Superior temporal gyrus (tissue), 1 donor: Measurements from ENCODE around the gene BORA.
A peak's percentile ranks its signal among the peaks of the same experiment; 100 is the strongest.
"Not testable (repeated sequence)": the region's sequence is repeated elsewhere in the genome, so short reads cannot be mapped to it uniquely, and the experiment has no call there.

Experiments
- DNase-seq: peaks from one replicate; pipeline ENCODE4 v3.0.0-alpha.2; 2016; ENCODE audit errors: extremely low spot score

The BORA gene

DNA sequence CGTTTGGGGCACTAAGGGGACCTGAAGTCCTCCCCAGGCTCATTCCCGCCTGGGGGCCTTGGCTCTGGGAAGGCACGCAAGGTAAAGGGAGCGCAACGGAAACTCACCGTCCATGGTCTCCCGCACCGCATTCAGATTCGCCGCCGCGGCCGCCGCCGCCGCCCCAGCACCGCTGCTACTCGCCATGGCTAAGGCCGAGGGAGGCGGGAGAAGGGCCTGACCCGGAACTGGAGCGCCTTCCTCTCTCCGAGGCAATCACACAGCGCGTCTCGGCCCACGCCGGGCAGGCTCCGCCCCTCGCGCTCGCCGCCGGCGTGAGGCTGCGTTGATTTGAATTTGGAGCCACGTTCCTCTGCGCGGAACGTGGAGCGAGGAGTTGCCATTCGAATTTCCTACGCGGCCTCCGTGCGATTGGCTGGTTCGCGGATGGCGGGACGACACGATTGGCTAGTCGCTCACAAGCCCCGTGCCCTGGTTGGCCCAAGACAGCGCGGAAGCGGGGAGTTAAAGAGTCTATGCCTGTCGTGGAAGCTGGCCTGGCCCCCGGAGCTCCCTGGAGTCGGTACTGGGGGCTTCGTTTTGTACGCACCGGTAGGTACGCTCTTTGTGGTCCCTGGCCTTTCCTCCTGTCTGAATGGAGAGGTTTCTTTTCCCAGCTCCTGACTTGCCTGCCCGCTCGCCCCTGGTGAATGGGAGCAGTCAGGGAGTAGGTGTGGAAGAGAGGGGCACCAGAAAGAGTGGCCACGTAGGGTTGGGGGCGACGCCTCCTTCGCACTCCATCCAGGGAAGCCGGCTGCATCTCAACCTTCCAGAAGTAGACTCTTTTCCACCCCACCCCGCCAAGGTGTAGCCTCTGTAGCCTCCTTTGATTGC is at the start of gene BORA, which contains the start of gene MZT1:
Gene BORA (plus strand): TSS at position 507 of the 873 bp plus-strand sequence. CDS start 1,018 bp downstream, outside the sequence.
Gene MZT1 (minus strand): TSS at position 213 of the 873 bp plus-strand sequence. CDS start 27 bp downstream, at position 186.
- DNase-seq, result peak; percentile 95

DNA sequence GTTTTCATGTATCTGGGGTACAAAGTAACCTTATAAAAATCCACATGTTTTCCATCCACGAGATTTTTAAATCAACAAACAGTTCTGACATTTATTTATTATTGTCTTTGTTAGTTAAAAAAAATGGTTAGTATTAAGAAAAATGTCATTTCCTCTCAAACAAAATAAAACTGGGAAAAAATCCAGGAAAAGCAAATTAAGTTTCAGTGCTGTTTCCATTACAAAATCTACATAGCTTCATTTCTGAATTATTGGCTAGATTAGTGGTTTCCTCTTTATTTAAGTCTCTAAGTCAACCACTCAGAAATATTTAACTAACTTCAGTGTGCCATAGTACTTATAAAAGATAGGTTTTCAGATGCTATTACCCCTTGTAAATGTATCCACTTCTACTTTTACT is 49.4 kb upstream of the BORA start:
- no peak for DNase-seq

GRCh38 chr13:72680353-72680752 is 47.4 kb upstream of the BORA start:
- DNase-seq, result no peak

DNA sequence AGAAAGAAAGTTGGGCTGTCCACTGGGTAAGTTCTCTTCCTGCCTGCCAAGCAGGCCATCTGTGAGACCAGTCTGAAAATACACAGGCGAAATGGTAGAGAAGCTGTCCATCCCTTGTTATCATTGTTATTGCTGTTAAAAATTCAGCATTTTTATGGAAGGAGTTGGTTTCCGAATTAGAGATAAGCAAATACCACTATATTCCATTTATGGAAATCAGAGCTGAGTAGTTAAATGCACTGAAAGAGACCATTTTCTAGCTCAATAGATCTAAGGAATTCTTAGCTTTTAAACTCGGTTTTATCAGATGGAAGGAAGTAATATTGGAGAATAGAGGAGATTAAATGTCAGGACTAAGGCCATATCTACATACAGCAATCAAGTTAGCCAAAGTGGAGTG is 41.0 kb upstream of the BORA start:
- DNase-seq, result no peak

DNA sequence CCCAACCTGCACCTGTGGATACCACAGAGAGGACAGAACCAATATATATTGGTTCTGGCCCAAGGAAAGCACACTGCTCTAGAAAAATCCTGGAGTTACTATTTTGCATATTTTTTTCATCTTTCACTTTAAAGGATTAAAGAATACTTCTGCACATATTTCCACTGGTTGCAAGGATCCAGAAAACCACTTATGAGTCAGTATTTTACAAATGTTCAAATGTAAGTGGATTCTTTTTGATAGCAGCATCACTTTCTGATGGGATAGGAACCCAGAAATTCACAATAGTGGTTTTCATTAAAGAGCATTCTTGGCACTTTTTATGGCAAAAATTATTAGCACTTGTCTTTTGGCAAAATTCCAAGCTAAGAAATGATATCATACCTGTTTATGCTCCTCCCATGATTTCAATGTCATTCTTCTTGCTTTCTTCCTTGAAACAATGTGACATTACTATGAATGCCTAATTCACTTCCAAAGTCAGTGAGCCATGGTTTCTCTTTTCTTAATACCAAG is 38.5 kb upstream of the BORA start:
- DNase-seq, result no peak

- no peak for DNase-seq
These were observed 34.7 kb upstream of the BORA start for GRCh38 chr13:72692884-72693514.

DNA sequence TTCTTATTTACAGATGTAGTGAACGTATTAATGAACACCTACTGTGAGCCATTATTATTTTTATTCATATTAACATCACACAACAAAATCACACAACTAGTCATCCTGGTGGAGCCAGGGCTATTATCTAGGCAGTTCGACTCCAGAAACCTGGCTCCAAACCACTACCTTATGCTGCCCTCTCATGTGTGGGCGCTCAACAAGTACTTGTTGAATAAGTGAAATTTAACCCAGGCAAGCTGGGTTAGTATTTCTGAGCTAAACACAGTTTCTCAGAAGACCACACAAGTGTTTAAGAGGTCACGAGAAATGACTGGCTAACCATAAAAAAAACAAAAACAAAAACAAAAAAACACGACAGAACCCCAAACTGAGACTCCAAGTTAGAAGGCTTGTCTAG is 33.9 kb upstream of the BORA start:
- DNase-seq, result no peak

DNA sequence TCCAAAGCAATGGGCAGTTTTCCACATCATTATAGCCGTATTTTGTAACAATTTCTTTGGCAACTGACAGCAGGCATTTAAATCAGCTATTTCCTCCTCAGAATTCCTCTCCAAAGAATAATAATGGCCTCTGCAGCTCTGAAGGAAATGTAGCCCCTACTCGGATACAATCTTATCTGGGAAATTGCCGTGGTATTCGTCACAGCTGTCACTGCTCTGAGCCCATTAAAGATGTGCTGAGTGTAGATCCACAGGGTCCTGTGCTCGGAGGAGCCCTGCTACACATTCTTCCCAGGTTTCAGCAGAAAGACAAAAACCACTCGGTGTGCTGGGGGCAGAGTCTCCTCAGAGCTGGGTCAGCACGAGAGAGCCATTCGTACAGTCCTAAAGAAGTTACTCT is 33.4 kb upstream of the BORA start:
- DNase-seq, result no peak

- DNase-seq, result peak; percentile 53
These were observed 31.1 kb upstream of the BORA start for GRCh38 chr13:72696579-72696978.

GRCh38 chr13:72698164-72698563 is 29.6 kb upstream of the BORA start:
- no peak for DNase-seq

DNA sequence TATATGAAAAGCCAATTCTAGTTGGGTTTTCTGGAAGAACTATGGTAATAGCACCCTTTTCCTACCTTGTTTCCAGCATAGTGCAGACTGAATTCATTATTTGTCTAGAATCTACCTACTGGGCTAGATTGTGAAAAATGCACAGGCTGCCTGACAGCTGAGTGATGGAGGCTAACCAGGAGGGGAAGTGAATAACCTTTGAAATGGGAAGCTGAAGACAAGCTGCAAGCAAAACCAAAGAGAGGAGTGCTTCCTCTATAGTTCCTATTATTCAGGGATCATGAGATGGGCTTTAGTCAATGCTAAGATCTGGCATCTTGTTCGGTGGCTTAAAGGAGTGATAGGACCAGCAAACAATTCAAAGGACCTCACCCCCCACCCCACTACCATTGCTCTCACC is 27.2 kb upstream of the BORA start:
- DNase-seq, result no peak

- DNase-seq, result no peak
These were observed 10.9 kb upstream of the BORA start for GRCh38 chr13:72716776-72717175.

DNA sequence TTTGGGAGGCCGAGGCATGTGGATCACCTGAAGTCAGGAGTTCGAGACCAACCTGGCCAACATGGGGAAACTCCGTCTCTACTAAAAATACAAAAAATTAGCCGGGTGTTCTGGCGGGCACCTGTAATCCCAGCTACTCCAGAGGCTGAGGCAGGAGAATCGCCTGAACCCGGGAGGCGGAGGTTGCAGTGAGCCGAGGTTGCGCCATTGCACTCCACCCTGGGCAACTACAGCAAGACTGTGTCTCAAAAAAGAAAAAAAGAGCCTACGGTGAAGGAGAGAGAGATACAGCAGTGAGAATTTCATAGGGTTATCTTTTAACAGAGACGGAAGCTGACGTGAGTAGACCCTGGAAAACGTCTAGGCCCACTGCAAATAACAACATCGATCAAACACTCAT is 1.5 kb upstream of the BORA start:
- DNase-seq, result not testable (repeated sequence)

DNA sequence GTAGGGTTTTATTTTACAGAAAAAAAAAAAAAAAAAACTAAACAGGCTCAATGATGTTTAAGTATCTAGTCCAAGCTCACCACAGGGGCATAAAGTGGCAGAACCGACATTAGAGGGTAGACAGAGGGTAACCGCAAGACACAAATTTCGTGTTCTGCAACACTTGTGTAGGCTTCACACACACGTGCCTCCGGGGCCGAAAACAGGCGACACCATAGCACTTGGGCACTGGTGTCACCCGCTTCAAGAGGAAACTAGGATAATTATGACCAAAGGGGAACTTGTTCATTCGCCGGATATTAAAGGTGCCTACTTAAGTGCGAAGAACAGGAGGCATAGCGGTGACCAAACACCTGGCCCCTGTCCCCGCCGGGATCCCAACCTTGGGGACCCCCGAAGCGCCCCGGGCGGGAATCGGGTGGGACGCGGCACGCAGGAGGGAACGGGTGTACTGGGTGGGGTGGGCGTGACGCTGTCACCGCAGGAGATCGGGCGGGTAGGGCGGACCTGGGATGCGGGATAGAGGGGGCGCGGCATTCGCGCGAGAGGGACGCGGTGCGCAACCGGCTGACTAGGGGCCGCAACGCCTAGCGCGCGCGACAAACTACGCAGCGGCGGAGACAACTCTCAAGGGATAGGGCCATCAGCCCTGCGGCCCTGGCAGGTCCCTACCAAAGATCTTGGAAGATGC is 852 bp upstream of the BORA start:
- no peak for DNase-seq

DNA sequence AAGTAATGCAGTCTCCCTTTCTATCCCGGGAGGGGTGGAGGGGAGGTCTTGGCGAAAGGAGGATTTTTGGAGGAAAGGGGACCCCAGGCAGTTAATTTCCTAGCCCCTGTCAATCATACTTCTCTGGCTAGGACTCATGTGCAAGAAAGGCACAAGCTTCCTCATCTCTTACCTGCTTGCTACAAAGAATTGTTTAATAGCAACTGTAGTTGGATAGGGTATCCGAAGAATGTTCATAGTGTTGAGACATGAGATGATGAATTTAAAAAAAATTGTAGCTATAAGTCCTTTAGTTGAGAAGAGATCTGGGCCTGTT is 525 bp downstream of the BORA start:
- DNase-seq, result no peak

- DNase-seq, result no peak
These were observed 9.3 kb downstream of the BORA start for GRCh38 chr13:72737033-72737432.

GRCh38 chr13:72740015-72740414 is 12.3 kb downstream of the BORA start:
- no peak for DNase-seq

- DNase-seq, result no peak
These were observed 17.5 kb downstream of the BORA start for GRCh38 chr13:72745260-72745659.

DNA sequence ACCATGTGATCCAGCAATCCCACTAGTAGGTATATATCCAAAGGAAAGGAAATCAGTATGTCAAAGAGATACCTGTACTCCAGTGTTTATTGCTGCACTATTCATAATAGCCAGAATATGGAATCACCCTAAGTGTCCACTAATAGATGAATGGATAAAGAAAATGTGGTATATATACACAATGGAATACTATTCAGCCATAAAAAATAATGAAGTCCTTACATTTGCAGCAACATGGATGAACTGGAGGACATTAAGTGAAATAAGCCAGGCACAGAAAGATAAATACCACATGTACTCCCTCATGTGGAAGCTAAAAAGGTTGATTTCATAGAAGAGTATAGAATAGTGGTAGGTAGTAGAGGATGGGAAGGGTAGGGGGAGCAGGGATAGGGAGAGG is 23.5 kb downstream of the BORA start:
- DNase-seq, result no peak

- no peak for DNase-seq
These were observed 26.4 kb downstream of the BORA start for GRCh38 chr13:72754111-72754510.

GRCh38 chr13:72757792-72758535 is 30.2 kb downstream of the BORA start:
- no peak for DNase-seq

GRCh38 chr13:72760189-72760588 is 32.5 kb downstream of the BORA start:
- DNase-seq, result no peak
